ENCODE measurements around the gene RNU5B-1.

DNA sequence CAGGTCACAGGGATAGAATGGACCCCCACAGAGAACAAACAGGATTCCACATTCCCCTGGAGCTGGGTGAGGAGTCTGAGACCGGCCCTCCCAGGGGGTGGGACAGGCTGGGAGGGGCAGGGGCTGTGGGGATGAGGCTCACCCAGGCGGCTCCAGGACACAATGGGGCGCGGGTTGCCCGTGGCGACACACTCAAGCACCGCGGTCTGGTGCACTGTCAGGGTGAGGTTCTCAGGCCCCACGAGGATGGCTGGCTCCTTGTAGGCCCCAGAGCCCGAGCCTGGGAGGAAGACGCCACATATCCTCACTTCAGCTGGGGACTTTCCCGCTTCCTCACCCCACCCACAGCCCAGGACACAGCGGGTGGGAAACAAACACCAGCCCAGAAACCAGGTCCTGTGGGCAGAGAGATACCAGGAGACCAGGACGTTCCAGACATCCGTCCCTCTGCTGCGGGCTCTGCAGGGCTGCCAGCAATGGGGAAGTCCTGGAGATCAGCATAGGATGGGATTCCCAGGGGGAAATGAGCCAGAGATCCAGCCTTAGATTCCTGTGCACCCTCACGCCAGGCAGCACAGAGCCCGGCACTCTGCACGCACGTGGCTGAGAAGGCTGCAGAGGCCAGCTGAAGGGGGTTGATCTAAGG is 30.2 kb downstream of the RNU5B-1 start:
- TF ChIP-seq, protein P1, sequence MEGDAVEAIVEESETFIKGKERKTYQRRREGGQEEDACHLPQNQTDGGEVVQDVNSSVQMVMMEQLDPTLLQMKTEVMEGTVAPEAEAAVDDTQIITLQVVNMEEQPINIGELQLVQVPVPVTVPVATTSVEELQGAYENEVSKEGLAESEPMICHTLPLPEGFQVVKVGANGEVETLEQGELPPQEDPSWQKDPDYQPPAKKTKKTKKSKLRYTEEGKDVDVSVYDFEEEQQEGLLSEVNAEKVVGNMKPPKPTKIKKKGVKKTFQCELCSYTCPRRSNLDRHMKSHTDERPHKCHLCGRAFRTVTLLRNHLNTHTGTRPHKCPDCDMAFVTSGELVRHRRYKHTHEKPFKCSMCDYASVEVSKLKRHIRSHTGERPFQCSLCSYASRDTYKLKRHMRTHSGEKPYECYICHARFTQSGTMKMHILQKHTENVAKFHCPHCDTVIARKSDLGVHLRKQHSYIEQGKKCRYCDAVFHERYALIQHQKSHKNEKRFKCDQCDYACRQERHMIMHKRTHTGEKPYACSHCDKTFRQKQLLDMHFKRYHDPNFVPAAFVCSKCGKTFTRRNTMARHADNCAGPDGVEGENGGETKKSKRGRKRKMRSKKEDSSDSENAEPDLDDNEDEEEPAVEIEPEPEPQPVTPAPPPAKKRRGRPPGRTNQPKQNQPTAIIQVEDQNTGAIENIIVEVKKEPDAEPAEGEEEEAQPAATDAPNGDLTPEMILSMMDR (IDR thresholded peaks at IDR 0.05; ENCODE audit: low read length) = no peak
- no peak for TF ChIP-seq EZH2phosphoT487 (IDR thresholded peaks at IDR 0.05; ENCODE audit: low read length)
- TF ChIP-seq EZH2 (optimal IDR thresholded peaks at IDR 0.05; ENCODE audit: low read depth, low read length) = no peak

All from MM.1S (cell line).